Head of caudate nucleus (tissue), 42 donors: Measurements from ENCODE around the gene PTGER2.

Source experiments
- DNase-seq, 42 donors: peaks; one replicate each; pipeline versions ENCODE4 v3.0.0 to v3.0.0-alpha.2; 2020 to 2021; ENCODE audit warnings: mixed read lengths in 7 of 42
- intact Hi-C: fragments of 100-400 bp; cut with DNase I; formaldehyde crosslinking; loops from one replicate; pipeline ENCODE4 v1.15.0; 2022

PTGER2 gene

DNA sequence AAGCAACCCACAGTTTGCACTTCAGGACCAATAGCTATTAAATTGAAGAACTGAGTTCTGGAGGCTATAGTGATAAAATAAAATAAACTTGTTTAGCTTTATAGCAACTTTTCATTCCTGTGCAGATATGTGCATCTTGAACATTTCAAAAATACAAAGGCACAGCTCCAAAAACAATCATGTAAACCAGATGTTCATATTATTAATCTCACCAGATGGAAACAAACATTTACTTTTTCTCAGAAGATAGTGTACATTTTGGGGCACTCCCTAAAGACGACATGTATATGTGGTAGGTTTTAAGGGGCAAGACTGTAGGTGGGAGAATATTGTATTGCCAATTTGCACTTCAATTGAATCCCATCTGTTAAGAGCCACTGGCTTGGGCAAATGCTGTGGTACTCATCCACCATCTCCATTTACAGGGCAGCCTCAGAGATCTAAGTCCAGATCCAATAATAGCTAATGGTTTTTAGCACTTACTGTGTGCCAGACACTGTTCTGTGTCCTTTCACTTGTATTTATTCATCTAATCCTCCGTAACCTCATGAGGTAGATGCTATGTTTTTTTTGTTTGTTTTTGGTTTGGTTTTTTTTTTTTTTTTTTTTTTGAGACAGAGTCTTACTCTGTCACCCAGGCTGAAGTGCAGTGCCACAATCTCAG, 49.1 kb downstream of the PTGER2 start:
- intact Hi-C loops: no loop called here
- no peak for DNase-seq

DNA sequence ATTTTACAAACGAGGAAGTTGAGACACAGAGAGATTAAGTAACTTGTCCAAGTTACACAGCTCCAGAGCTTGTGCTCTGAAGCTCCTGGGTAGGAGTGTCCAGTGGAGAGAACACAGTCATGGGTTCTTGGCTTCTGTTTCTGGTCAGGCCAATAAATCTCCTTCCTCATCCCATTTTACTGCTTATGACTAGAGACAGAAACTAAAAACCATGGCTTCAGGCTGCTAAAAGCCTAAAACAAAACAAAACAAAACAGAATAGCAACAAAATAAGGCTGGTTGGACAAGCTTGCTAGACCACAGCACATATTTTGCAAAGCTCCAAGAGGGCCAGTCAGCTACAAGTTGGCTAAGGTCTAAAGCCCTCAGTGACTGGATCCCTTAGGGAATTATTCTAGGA, 49.8 kb downstream of the PTGER2 start:
- no peak for DNase-seq
- intact Hi-C loops: no loop called here

DNA sequence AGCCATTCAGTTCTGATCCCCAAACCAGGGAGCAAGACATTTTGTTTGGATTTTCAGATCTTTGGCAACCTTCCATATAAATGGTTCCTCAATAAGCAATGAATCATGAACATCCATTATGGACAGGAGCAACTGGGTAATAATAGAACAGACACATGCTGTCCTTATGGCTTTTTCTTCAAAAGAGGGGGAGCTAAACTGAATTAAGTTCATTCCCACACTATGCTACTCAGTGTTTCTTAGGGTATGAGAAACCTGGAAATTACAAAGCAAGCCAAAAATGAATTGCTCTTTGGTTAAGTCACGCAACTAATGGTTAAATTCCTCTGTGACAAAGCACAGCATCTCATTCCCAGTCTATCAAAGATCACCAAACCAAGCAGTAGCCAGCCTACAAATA, 51.0 kb downstream of the PTGER2 start:
- no peak for DNase-seq
- intact Hi-C loops: no loop called here

DNA sequence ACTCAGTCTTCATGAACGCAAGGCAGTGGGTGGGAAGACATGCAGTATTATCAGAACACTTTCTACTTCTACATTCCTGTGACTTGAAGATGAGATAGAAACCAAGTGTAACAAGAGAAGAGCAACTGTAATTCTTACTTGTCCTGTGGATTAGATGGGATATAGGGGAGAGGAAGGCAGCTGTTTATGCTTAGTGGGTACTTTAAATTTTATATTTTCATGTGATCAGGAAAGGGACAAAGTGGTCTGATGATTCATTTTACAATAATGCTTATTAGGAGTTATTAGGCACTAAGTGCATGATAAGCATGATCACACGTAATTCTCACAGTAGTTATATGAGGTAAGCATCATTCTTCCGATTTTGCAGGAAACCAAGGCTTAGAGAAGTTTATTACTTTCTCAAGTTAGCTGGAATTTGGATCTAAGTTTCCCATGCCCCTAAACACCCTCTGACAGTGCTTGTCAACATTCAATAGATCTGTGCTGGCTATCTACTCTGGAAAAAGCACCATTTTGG, 52.7 kb downstream of the PTGER2 start:
- intact Hi-C loops: no loop called here
- DNase-seq: no peak

DNA sequence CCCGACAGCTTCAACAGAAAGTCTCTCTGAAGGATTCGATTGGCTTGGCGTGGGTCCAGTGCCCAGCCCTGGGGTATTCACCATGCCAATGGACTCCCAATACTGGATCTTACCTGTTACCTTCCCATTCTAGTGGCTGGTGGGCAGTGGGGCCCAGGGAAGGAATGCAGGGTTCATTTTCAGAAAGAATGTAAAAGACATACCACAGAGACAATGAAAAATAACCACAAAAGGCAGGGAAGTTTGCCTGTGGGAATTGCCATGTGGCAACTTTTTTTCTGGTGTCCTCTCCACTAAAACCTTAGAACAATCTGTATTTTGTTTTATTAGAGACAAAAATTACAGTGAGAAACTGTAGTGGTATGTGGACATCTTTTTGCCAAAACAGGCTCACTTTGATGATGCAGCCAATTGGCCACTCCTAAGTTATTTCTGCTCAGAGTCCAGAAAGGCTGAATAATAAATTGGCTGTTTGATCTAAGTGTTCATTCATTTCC, 55.2 kb downstream of the PTGER2 start:
- DNase-seq: no peak
- intact Hi-C loops: no loop called here

DNA sequence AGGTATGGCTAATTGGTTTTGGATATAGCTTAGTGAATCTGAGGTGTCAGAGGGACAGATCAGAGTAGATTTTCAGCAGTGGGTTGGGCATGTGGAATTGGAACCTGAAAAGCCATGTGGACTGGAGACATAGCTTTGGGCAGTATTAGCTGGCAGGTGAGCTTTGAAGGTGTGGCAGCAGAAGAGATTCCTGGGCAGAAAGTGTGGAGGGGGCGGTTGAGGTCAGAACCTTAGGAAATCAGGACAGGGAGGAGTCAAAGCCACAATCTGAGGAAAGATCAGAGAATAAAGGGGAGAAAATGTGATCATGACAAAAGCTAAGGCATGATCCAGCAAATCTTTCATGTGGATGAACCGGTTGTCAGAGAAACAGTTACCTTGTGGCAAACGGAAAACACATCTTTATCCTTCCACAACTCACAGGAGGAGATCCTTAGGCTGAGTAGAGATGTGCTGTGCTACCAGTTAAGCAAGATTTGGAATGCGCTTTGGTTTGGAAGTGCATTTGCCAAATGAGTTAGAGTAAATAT, 56.4 kb downstream of the PTGER2 start:
- DNase-seq: no peak
- intact Hi-C loops: no loop called here

DNA sequence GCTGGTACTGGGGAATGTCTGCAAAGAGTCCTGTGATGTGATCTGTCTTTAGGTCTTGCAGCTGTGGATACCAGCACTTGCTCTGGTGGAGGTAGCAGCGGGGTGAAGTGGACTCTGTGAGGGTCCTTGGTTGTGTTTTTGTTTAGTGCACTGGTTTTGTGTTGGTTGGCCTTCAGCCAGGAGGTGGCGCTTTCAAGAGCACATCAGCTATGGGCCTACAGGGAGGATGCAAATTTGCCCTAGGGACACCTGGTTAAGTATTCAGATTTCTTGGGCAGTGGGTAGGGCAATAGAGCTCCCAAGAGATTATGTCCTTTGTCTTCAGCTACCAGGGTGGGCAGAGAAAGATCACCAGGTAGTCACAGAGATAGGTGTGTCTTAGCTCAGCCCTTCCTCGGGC, 63.8 kb downstream of the PTGER2 start:
- intact Hi-C loops: no loop called here

More for the DNA sequence above, 63.8 kb downstream of the PTGER2 start:
- no peak for DNase-seq
